ELR (cell line): ENCODE data around the gene NOL4L.

ENCODE experiments used
- DNase-seq: peaks from one replicate; pipeline ENCODE4 v3.0.0-alpha.2; 2015; ENCODE audit warnings: low read depth

The NOL4L gene

DNA sequence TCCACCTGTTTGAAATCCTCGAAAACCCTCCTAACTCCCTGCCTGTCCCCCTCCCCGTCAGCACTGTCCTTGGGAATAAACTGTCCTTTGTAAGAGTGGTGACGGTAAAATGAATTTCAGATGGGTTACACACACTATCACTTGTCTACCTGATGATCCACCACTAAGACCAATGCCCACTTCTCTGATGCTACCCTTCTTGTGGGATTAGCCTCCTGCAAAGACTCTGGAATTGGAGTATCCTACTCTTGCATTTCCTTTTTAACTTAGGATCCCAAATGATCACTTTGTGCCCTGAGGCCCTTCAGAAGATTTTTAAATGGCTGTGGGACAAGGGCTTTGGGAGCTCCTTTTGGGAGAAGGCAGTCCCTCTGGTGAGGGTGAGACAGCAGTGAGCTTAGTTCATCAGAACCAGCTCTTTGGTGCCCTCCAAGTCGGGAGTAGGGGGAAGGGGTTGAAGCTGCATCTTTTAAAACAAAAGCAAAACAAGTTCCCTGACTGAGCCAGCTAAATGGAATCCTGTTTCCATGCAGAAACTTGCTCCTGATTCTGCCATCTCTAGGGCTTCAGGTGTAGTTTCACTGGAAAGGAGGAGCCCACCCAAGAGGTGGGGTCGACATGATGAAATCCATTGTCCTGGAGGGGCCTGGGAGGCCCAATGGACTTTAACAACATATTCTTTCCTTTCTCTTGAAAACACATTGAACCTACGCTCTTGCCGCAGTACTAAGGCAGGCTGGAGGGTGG, 140.5 kb downstream of the NOL4L start:
- DNase-seq, result no peak

DNA sequence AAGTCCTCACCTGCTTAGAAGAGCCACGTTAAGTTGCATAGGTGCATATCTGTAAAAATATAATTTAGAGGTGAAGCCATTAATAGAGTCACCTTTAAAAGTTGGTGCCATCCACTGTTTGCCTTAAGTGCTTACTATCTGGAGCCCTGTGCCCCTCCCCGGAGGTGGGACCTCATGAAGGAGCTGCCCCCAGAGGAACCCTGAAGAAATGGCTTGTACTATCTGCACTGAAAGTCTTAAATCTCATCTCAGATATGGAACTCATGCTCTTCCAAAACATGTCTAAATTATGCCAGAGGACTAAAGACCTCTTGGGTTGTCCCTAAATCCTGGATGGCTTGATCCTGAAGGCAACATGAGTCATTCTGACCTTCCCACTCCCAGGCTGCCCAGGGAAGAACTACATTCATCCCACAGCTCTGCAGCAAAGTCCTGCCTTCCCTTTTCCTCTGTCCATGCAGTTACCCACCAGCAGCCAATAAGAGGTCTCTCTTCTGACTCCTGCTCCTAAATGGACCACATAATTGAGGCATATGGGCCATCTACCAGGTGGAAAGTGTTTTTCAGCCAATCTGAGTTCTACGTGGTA, 141.7 kb downstream of the NOL4L start:
- DNase-seq, result peak; percentile 33

DNA sequence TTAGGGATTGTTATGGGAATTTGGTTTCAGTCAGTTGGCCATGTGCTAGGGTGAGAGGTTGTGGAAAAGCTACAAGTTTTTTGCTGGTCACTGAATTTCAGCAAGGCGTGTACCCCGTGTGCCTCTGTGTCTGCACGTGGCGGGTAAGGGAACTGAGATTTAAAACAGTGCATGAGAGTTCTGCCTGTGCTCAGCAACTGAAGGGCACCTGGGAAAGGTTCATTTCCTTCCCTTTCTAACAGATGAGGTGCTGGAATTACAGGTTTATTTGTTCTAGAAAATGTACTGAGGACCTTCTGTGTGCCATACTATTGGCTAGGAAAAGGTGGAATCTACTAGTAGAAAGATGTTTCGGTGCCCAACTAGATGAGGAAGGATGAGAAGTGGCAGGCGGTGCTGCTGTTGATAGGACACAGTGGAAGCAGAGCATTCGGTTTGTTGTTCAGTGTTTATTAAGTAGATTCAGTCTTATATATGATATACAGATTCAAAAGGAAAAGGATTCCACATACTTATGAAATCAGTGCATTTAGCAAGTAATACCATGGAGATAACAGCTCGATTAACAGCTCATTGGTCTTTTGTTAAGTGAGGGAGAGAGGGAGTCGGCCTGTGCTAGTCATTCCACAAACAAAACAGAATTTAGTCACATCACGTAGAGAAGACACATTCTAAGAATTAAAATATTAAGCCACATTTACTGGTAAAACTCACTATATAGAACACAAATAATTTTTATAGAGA, 142.3 kb downstream of the NOL4L start:
- DNase-seq, result no peak

DNA sequence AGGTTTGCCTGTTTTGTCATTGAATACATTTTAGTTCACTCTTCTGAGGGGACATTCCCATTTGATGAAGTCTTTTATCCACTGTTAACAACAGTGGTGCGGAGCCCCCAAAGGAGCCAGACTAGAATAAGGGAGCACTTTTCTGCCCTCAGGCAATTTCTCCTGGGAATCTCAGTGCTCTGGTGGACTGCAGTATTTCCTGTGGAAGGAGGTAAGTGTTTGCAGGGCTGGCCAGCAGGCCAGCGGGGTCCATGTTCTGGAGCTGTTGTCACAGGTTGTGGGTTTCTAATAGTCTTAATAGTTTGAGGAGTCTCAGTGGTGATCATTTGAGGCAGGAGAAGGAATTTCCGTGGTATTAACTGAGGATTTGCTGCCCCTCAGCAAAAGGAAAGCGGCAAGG, 143.5 kb downstream of the NOL4L start:
- DNase-seq, result no peak

DNA sequence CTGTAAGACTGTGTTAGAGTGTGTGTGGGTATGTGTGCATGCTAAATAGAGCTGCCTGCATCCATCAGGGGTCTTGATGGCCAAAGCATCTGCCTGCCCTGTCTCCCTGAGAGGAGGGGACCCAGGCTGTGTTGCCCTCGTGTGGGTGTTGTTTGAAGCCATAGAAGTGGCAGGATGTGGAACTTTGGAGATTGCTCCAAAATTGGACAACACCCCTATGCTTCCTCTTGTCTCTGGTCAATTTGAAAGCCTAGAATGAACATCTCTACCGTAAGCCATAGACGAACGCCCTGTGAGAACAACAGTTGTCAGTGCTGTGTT, 144.4 kb downstream of the NOL4L start:
- no peak for DNase-seq

DNA sequence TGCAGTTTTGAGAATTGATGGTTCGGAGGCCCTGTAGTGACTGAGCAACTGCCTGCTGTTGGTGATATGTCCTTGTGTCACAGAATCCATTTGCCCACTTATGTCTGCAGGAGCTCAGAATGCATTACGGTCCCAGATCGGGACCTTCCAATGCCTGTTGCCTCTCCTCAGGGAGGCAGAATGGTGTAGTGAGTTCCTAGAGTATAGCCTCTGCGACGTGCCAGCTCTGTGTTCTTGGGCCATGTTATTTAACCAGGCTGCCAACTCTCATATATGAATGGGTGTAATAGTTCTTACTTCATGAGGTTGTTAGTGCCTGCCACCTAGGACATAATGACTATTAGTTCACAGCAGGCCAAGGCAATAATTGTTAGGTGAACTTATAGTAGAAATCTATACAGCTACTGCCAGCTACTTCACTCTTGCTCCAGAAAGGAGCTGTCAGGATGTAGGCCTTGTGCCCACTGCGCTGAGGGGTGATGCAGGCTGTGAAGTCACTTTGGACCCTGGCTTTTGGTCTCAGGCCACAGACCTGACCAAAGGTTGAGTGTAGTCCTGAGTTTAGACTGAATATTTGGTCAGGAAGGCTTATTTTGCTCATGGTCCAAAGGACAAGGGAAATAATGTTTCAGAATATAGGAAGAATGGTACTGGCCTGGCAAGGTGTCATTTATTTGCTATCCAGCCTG, 144.9 kb downstream of the NOL4L start:
- no peak for DNase-seq

DNA sequence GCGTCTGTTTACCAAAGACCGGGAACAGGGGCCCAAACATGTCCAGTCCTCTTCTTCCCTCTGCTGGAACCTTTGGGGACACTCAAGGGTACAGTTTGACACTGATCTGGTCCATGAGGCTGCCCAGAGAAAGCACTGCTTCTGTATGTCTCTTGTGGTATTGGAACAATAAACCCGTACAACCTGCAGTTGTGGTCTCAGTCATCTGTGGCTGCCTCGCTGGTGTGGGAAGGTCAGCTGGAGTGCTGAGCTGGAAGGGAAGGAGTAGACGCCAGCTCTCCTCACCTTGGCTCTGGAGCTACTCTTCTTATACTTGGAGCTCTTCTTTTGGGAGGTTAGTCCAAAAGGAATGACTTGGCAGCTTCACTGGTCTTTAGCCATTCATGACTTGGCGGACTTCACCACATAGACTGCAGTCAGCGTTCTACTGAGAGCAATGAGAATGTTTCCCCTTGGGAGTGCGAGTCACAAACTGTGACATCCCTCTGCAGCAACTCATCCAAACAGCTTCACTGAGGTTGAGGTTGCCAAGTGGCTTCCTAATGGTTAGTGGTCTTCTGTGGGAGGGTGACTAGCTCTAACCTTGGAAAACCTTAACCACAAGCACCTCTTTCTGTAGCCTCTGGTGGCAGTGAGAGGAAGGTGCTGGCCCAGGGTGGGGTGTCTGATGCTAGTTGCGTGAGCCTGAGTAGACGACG, 145.9 kb downstream of the NOL4L start:
- peak; percentile 84 for DNase-seq

DNA sequence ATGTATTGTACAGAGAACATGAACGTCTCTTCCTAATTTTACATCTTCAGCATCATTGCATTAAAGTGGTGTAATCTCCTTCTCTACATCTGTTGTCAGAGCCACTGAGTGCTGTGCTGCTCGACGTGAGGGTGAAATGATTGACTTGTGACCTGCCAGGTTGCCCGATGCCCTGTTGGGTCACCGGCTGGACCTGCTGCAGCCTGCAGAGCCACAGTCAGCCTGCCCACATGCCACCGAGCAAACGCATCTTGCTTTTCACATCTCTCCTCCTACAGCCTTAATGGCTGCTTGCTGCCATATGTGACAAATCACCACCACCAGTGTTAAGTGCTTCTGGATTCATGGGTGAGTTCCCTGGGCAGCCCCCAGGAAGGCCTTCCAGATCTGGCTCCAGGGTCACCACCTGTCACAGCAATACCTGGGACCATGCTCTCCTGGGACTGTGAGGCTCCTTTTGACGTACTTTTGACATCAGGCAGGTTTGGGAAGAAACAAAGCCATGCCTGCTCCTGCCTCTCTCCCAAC, 146.7 kb downstream of the NOL4L start:
- no peak for DNase-seq

DNA sequence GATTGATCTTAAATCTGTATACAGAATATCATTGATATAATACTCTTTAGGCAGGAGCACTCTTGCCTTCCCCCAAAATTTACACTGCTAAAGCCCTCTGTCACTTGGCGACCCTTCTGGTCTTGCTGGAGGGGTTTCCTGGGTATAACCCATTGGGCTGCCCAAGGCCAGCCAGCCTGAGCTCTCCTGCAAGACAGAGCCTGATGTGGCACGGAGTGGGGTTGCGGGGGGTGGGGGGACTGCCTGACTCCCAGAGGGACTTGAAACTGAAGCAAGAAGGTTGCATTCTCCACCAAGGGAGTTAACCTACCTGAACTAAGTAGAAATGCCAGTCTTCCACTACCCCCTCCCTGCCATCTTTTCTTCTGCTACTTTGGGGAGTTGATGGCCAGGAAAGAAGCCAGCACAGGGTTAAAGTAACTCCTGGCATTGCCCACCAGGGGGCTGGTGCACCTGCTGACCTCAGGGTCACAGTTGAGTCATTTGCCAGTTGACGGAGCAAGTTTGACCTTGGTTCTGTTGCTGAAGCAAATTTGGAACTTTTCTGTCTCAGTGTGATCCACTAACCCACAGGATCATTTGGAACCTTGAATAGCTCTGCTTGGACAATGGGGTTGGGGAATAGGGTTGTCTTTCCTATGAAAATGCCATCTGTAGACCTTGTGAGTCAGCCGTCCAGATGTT, 147.6 kb downstream of the NOL4L start:
- DNase-seq, result peak; percentile 51

DNA sequence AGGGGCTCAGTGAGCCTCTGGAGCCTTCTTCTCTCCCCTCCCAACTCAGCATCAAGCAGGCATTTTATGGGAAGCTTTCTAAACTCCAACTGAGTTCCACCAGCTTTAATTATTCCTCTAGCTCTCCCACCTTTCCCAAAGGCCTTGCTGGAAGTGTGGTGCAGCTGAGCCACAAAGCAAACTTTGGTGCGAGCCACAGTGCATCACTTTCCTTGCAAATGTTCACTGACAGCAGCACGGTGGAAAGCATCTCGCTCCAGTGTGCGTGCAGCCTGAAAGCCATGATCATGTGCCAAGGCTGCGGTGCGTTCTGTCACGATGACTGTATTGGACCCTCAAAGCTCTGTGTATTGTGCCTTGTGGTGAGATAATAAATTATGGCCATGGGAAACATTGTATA, 148.2 kb downstream of the NOL4L start:
- DNase-seq, result no peak

DNA sequence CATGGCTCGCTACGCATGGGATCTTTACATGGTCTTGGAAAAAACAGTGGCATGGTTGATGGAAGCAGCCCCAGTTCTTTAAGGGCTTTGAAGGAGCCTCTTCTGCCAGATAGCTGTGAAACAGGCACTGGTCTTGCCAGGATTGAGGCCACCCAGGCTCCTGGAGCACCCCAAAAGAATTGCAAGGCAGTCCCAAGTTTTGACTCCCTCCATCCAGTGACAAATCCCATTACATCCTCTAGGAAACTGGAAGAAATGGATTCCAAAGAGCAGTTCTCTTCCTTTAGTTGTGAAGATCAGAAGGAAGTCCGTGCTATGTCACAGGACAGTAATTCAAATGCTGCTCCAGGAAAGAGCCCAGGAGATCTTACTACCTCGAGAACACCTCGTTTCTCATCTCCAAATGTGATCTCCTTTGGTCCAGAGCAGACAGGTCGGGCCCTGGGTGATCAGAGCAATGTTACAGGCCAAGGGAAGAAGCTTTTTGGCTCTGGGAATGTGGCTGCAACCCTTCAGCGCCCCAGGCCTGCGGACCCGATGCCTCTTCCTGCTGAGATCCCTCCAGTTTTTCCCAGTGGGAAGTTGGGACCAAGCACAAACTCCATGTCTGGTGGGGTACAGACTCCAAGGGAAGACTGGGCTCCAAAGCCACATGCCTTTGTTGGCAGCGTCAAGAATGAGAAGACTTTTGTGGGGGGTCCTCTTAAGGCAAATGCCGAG, 148.8 kb downstream of the NOL4L start:
- DNase-seq, result no peak

DNA sequence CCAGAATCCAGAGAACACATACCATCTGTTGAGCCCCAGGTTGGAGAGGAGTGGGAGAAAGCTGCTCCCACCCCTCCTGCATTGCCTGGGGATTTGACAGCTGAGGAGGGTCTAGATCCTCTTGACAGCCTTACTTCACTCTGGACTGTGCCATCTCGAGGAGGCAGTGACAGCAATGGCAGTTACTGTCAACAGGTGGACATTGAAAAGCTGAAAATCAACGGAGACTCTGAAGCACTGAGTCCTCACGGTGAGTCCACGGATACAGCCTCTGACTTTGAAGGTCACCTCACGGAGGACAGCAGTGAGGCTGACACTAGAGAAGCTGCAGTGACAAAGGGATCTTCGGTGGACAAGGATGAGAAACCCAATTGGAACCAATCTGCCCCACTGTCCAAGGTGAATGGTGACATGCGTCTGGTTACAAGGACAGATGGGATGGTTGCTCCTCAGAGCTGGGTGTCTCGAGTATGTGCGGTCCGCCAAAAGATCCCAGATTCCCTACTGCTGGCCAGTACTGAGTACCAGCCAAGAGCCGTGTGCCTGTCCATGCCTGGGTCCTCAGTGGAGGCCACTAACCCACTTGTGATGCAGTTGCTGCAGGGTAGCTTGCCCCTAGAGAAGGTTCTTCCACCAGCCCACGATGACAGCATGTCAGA, 149.6 kb downstream of the NOL4L start:
- DNase-seq, result no peak

DNA sequence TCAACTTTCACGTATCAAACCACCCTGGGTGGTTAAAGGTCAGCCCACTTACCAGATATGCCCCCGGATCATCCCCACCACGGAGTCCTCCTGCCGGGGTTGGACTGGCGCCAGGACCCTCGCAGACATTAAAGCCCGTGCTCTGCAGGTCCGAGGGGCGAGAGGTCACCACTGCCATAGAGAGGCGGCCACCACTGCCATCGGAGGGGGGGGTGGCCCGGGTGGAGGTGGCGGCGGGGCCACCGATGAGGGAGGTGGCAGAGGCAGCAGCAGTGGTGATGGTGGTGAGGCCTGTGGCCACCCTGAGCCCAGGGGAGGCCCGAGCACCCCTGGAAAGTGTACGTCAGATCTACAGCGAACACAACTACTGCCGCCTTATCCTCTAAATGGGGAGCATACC, 150.7 kb downstream of the NOL4L start:
- DNase-seq, result no peak

DNA sequence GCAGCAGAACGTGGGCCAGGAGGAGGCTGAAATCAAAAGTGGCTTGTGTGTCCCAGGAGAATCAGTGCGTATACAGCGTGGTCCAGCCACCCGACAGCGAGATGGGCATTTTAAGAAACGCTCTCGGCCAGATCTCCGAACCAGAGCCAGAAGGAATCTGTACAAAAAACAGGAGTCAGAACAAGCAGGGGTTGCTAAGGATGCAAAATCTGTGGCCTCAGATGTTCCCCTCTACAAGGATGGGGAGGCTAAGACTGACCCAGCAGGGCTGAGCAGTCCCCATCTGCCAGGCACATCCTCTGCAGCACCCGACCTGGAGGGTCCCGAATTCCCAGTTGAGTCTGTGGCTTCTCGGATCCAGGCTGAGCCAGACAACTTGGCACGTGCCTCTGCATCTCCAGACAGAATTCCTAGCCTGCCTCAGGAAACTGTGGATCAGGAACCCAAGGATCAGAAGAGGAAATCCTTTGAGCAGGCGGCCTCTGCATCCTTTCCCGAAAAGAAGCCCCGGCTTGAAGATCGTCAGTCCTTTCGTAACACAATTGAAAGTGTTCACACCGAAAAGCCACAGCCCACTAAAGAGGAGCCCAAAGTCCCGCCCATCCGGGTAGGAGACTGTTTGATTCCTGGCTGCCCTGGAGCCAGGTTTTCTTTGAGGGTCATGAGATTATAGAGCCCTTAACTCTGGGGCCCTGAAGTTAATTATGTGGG, 151.7 kb downstream of the NOL4L start:
- no peak for DNase-seq

DNA sequence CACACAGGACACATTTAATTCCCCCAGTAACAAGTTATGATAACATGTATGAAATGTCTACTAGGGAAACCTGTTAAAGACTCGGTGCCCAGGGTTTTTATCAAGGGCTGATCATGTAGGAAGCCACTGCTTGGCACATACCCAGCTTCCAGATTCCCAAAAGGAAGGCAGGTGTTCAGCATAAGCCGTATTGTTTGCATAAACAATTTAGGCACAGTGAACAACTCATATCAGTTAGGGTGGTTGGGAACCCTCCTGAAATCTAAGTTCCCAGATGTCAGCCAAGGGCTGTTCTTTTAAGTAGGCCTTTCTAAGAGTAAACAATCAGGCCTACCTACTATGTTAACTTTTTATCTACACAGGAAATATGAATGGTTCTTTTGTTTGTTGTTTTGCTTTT, 152.9 kb downstream of the NOL4L start:
- no peak for DNase-seq

DNA sequence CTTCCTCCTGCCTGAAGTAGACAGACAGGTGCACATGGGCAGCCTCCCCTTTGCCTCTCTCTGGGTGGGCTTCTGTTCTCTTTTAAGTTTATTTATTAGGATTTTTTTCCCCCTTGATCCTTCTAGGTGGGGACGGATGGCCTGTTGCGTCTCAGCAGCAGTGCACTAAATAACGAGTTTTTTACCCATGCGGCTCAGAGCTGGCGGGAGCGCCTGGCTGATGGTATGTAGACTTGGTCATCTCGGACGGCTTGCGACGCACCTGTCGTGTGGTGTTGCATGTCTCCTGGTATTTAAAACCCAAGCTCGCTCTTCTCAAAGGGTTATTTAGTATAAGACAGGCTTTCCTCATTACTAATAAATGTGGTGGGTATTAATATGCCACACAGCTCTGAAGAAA, 153.7 kb downstream of the NOL4L start:
- no peak for DNase-seq

DNA sequence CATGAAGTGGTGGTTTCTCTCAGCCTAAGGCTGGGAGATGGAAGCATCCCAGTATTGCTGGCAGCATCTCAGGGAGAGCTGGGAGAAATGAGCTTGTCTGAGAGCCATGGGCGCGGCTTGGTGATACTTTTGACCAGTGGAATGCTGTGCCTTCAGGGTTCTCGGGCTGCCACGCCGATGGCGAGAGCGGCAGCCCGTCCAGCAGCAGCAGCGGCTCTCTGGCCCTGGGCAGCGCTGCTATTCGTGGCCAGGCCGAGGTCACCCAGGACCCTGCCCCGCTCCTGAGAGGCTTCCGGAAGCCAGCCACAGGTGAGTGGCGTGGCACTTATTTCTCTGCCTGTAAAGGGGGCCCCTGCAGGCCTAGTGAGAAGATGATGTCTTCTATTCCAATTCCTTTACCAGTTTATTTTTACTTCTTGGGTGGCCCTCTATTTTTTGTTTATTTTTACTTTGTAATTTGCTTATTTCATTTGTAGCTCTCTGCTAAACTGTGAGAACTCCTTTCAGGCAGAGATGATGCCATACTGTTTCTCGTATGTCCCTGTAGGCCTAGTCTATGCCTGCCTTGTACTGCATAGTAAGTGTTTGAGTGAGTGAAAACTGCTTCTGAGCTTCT, 155.3 kb downstream of the NOL4L start:
- no peak for DNase-seq

DNA sequence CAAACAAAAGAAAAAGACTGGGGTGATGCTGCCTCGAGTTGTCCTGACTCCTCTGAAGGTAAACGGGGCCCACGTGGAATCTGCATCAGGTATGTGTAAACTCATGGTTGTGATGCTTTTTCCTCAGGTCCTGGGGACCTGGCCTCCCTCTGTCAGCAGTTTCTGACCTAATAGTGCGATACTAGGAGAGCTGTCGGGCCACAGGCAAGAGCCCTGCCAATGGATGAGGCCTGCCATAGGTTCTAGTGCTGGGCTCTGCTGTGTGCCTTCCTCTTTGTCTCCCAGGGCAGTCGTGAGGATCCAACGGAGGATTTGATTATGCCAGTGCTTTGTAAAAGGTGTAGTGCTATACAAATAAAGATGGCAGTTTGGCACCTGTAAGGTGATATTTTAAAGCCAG, 155.8 kb downstream of the NOL4L start:
- no peak for DNase-seq

DNA sequence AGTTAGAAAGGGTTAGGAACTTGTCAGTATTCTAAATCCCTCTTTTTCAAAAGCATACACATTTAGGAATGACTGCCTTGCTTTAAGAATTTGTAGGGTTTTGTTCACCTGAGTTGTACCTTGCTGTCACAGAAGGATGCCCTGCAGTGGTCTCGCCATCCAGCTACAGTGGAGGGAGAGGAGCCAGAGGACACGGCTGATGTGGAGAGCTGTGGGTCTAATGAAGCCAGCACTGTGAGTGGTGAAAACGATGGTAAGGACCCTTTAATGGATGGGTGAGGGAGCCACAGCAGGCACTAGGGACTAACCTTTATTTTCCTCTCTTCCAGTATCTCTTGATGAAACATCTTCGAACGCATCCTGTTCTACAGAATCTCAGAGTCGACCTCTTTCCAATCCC, 157.1 kb downstream of the NOL4L start:
- no peak for DNase-seq
